GM23338 (cell line): Measurements from ENCODE around the gene GCN1. TPM values are rescaled to one million over a fixed set of nuclear protein-coding genes. Genes with fewer than 3 reads are reported as not detected.

Experiments used
- ATAC-seq: fragments of 200-7000 bp; cut with Tn5 transposase; 3 replicates; pipeline ENCODE4 v1.9.1; 2020
- DNase-seq: peaks from one replicate; pipeline ENCODE4 v3.0.0-alpha.2; 2015; ENCODE audit warnings: low spot score
- H2AFZ ChIP-seq: fragments of 200-600 bp; sonication (generic); 2 replicates; pipeline ENCODE4 v1.8.0; 2016; ENCODE audit warnings: antibody characterized with exemption, mild to moderate bottlenecking, moderate library complexity
- H3F3A ChIP-seq: fragments of 200-600 bp; sonication (generic); replicated peaks from 2 replicates; pipeline ENCODE4 v1.8.0; 2017; ENCODE audit warnings: antibody characterized with exemption, mixed run types, low read depth
- H3K27ac ChIP-seq: fragments of 200-600 bp; sonication (generic); 2 replicates; pipeline ENCODE4 v1.6.1; 2016; ENCODE audit warnings: low read depth
- H3K27me3 ChIP-seq: fragments of 200-600 bp; sonication (generic); 2 replicates; pipeline ENCODE4 v1.8.0; 2016; ENCODE audit warnings: mild to moderate bottlenecking, mixed run types, moderate library complexity; ENCODE audit not compliant: insufficient read depth
- H3K36me3 ChIP-seq: fragments of 200-600 bp; sonication (generic); 2 replicates; pipeline ENCODE4 v1.8.0; 2016; ENCODE audit warnings: mild to moderate bottlenecking; ENCODE audit not compliant: insufficient read depth
- H3K4me1 ChIP-seq: fragments of 200-600 bp; sonication (generic); 2 replicates; pipeline ENCODE4 v1.8.0; 2016; ENCODE audit warnings: mild to moderate bottlenecking, moderate library complexity; ENCODE audit not compliant: insufficient read depth
- H3K4me2 ChIP-seq: fragments of 200-600 bp; sonication (generic); 2 replicates; pipeline ENCODE4 v1.7.1; 2017; ENCODE audit warnings: mixed run types
- H3K4me3 ChIP-seq: fragments of 200-600 bp; sonication (generic); 2 replicates; pipeline ENCODE4 v1.6.1; 2016; ENCODE audit warnings: mixed run types
- H3K79me2 ChIP-seq: fragments of 200-600 bp; sonication (generic); replicated peaks from 2 replicates; pipeline ENCODE4 v1.8.0; 2017; ENCODE audit warnings: mild to moderate bottlenecking; ENCODE audit not compliant: insufficient read depth
- H3K9me2 ChIP-seq: fragments of 200-600 bp; sonication (generic); 2 replicates; pipeline ENCODE4 v1.8.0; 2017; ENCODE audit not compliant: insufficient read depth
- H4K20me1 ChIP-seq: fragments of 200-600 bp; sonication (generic); replicated peaks from 2 replicates; pipeline ENCODE4 v1.8.0; 2017; ENCODE audit warnings: mild to moderate bottlenecking; ENCODE audit not compliant: insufficient read depth
- H3K27ac Mint-ChIP-seq: 2 replicates; pipeline ENCODE4 v1.8.0; 2020; ENCODE audit warnings: inconsistent platforms, mild to moderate bottlenecking, moderate library complexity, mixed read lengths
- H3K27me3 Mint-ChIP-seq: 3 replicates; pipeline ENCODE4 v1.8.0; 2022; ENCODE audit warnings: low read depth, mild to moderate bottlenecking, moderate library complexity, mixed read lengths, inconsistent platforms; ENCODE audit not compliant: insufficient read depth, poor library complexity
- H3K36me3 Mint-ChIP-seq: 3 replicates; pipeline ENCODE4 v1.8.0; 2021; ENCODE audit warnings: low read depth, mild to moderate bottlenecking, inconsistent platforms, moderate library complexity, mixed read lengths
- H3K4me1 Mint-ChIP-seq: 3 replicates; pipeline ENCODE4 v1.8.0; 2020; ENCODE audit warnings: mild to moderate bottlenecking, inconsistent platforms, mixed read lengths
- H3K4me3 Mint-ChIP-seq: 3 replicates; pipeline ENCODE4 v1.8.0; 2021; ENCODE audit warnings: moderate library complexity, mild to moderate bottlenecking, inconsistent platforms, mixed read lengths
- H3K9me3 Mint-ChIP-seq: 3 replicates; pipeline ENCODE4 v1.8.0; 2020; ENCODE audit warnings: moderate library complexity, mild to moderate bottlenecking, inconsistent platforms, mixed read lengths
- CREB1 ChIP-seq: fragments of 250-450 bp; sonication (Bioruptor Pico); IDR thresholded peaks from 2 replicates; pipeline ENCODE4 v1.5.0; 2020; ENCODE audit warnings: low read depth, mild to moderate bottlenecking, moderate library complexity
- EZH2 ChIP-seq: fragments of 200-600 bp; sonication (generic); IDR thresholded peaks from one replicate; pipeline ENCODE4 v1.8.0; 2017; ENCODE audit warnings: antibody characterized with exemption, mild to moderate bottlenecking, low read depth; ENCODE audit not compliant: unreplicated experiment
- EZH2phosphoT487 ChIP-seq: fragments of 200-600 bp; sonication (generic); IDR thresholded peaks from one replicate; pipeline ENCODE4 v1.8.1; 2018; ENCODE audit warnings: antibody characterized with exemption; ENCODE audit not compliant: unreplicated experiment
- JUNB ChIP-seq: IDR thresholded peaks from one replicate; pipeline ENCODE4 v1.6.1; 2016; ENCODE audit warnings: antibody characterized with exemption; ENCODE audit not compliant: unreplicated experiment
- NANOG ChIP-seq: IDR thresholded peaks from 2 replicates; pipeline ENCODE4 v1.6.1; 2016; ENCODE audit warnings: antibody characterized with exemption, borderline replicate concordance
- POLR2AphosphoS5 ChIP-seq: IDR thresholded peaks from 2 replicates; pipeline ENCODE4 v1.6.1; 2016; ENCODE audit warnings: antibody characterized with exemption, low read depth
- REST ChIP-seq: IDR thresholded peaks from one replicate; pipeline ENCODE4 v1.6.1; 2018; ENCODE audit warnings: antibody characterized with exemption; ENCODE audit not compliant: unreplicated experiment
- STAT1 ChIP-seq: IDR thresholded peaks from one replicate; pipeline ENCODE4 v1.6.1; 2016; ENCODE audit warnings: antibody characterized with exemption; ENCODE audit not compliant: unreplicated experiment
- ZNF462 ChIP-seq: fragments of 250-450 bp; sonication (Bioruptor Pico); IDR thresholded peaks from 2 replicates; pipeline ENCODE4 v1.5.0; 2020; ENCODE audit warnings: mild to moderate bottlenecking, moderate library complexity
- polyA plus RNA-seq: library from polyadenylated mRNA; unstranded; fragments of >200 nt; fragmentation: Nextera tagmentation; extraction: Ambion mirVana; gene quantifications from 2 replicates; pipeline ENCODE4 v1.2.1, GENCODE V29; 2016
- total RNA-seq: library from RNA; depleted of rRNA; stranded (reverse); fragments of >200 nt; shearing (Covaris generic); gene quantifications from 2 replicates; pipeline ENCODE4 v1.2.3, GENCODE V29; 2014

Gene GCN1
- total and polyA plus RNA-seq, 2 experiments from 2014 or later = 18.0 to 177 TPM

- no peak for TF ChIP-seq ZNF462 (CRISPR knock-in tag)
- no peak for TF ChIP-seq POLR2AphosphoS5
- no peak for TF ChIP-seq JUNB
These were observed 20.8 kb upstream of the GCN1 start (continued) for GRCh38 chr12:120215357-120215735.

- ATAC-seq (no peak), DNase-seq (no peak)
- Mint-ChIP-seq H3K27me3 (peaks cover 17% of the 10 kb centered on the region), H3K4me1 (peaks cover 6% of the 10 kb centered on the region), H3K9me3 (no peaks in the 10 kb centered on the region), H3K4me3 (no peak overlapping the region), H3K27ac (no peak overlapping the region; the same call in 1 of the 2 replicates), H3K36me3 (peaks cover 54% of the 10 kb centered on the region)
- H2AFZ ChIP-seq = no peak overlapping the region
- H3K4me2 ChIP-seq = no peak overlapping the region
- H3K79me2 ChIP-seq = no peaks in the 10 kb centered on the region
- H3K27ac ChIP-seq = no peak overlapping the region
- no peak overlapping the region for H3K4me3 ChIP-seq
- H4K20me1 ChIP-seq = peaks cover 5% of the 10 kb centered on the region; the same call in 1 of the 2 replicates
- no peaks in the 10 kb centered on the region for H3K9me2 ChIP-seq
- peaks cover 13% of the 10 kb centered on the region; the same call in 1 of the 2 replicates for H3K36me3 ChIP-seq
- peaks cover 12% of the 10 kb centered on the region; the same call in 1 of the 2 replicates for H3F3A ChIP-seq
- no peaks in the 10 kb centered on the region for H3K27me3 ChIP-seq
- H3K4me1 ChIP-seq = no peaks in the 10 kb centered on the region; the same call in 1 of the 2 replicates
- TF ChIP-seq POLR2AphosphoS5 (no peak), EZH2 (no peak), NANOG (no peak), REST (no peak), CREB1 (CRISPR knock-in tag) (no peak), EZH2phosphoT487 (no peak), STAT1 (no peak)
These were observed 20.3 kb upstream of the GCN1 start for GRCh38 chr12:120214626-120215356.
